Measurements from ENCODE around the gene CETP. TPM values are rescaled to one million over a fixed set of nuclear protein-coding genes. Genes with fewer than 3 reads are reported as not detected.

Gene CETP
- total RNA-seq, 2 donors from 2014 or later = not detected

GRCh38 chr16:57024894-57025680 lies 63.3 kb downstream of the CETP start:
- Histone ChIP-seq H3K4me3 (no peak overlapping the region), H3K4me1 (ENCODE audit: control insufficient read depth in 1 of 2, low read depth in 2 of 2) (no peaks in the 10 kb centered on the region), H3K36me3 (peaks cover 18% of the 10 kb centered on the region), H3K9me3 (no peaks in the 10 kb centered on the region), H3K27me3 (replicated peaks; ENCODE audit: insufficient read depth) (no peaks in the 10 kb centered on the region), H3K27ac (no peak overlapping the region)
- DNase-seq (ENCODE audit: low spot score) = no peak
- no peak for ATAC-seq (ENCODE audit: insufficient number of reproducible peaks, low FRiP score, low read depth)
- TF ChIP-seq CTCF (IDR thresholded peaks at IDR 0.05) = no peak

GRCh38 chr16:57025941-57026777 lies 64.4 kb downstream of the CETP start:
- Histone ChIP-seq H3K4me3 (no peak overlapping the region), H3K27me3 (replicated peaks; ENCODE audit: insufficient read depth) (no peaks in the 10 kb centered on the region), H3K4me1 (ENCODE audit: control insufficient read depth in 1 of 2, low read depth in 2 of 2) (no peaks in the 10 kb centered on the region), H3K27ac (no peak overlapping the region), H3K9me3 (no peaks in the 10 kb centered on the region), H3K36me3 (peaks cover 11% of the 10 kb centered on the region)
- DNase-seq (ENCODE audit: low spot score) = no peak
- no peak for TF ChIP-seq CTCF (IDR thresholded peaks at IDR 0.05)
- no peak for ATAC-seq (ENCODE audit: insufficient number of reproducible peaks, low FRiP score, low read depth)

- TF ChIP-seq CTCF (IDR thresholded peaks at IDR 0.05) = no peak
- DNase-seq (ENCODE audit: low spot score) = no peak
- Histone ChIP-seq H3K4me1 (ENCODE audit: control insufficient read depth in 1 of 2, low read depth in 2 of 2) (no peaks in the 10 kb centered on the region), H3K36me3 (peaks cover 7% of the 10 kb centered on the region), H3K27me3 (replicated peaks; ENCODE audit: insufficient read depth) (no peaks in the 10 kb centered on the region), H3K4me3 (no peak overlapping the region), H3K9me3 (no peaks in the 10 kb centered on the region), H3K27ac (no peak overlapping the region)
- ATAC-seq (ENCODE audit: insufficient number of reproducible peaks, low FRiP score, low read depth) = no peak
These were observed 65.0 kb downstream of the CETP start for GRCh38 chr16:57026778-57027062.

- H3K27me3 ChIP-seq (replicated peaks; ENCODE audit: insufficient read depth) = no peaks in the 10 kb centered on the region
- H3K36me3 ChIP-seq = peaks cover 5% of the 10 kb centered on the region
- no peak for DNase-seq (ENCODE audit: low spot score)
- H3K9me3 ChIP-seq = no peaks in the 10 kb centered on the region
- H3K4me3 ChIP-seq = no peak overlapping the region
- H3K27ac ChIP-seq = no peak overlapping the region
- ATAC-seq (ENCODE audit: insufficient number of reproducible peaks, low FRiP score, low read depth) = no peak
- no peaks in the 10 kb centered on the region for H3K4me1 ChIP-seq (ENCODE audit: control insufficient read depth in 1 of 2, low read depth in 2 of 2)
- TF ChIP-seq CTCF (IDR thresholded peaks at IDR 0.05) = no peak
These were observed 65.3 kb downstream of the CETP start for GRCh38 chr16:57027067-57027466.

GRCh38 chr16:57028086-57028485 lies 66.3 kb downstream of the CETP start:
- TF ChIP-seq CTCF (IDR thresholded peaks at IDR 0.05) = no peak
- DNase-seq (ENCODE audit: low spot score) (no peak), ATAC-seq (ENCODE audit: insufficient number of reproducible peaks, low FRiP score, low read depth) (no peak)
- Histone ChIP-seq H3K27ac (no peak overlapping the region), H3K36me3 (peaks cover 4% of the 10 kb centered on the region), H3K27me3 (replicated peaks; ENCODE audit: insufficient read depth) (no peaks in the 10 kb centered on the region), H3K9me3 (no peaks in the 10 kb centered on the region), H3K4me3 (no peak overlapping the region), H3K4me1 (ENCODE audit: control insufficient read depth in 1 of 2, low read depth in 2 of 2) (no peaks in the 10 kb centered on the region)

Measured in thoracic aorta (tissue), 2 donors.